K562 (cell line): Measurements from ENCODE around the gene KRTAP2-2. TPM values are rescaled to one million over a fixed set of nuclear protein-coding genes. Genes with fewer than 3 reads are reported as not detected.
"Not testable (repeated sequence)": the region's sequence is repeated elsewhere in the genome, so short reads cannot be mapped to it uniquely, and the experiment has no call there.

Experiments
- ATAC-seq: fragments of 200-7000 bp; cut with Tn5 transposase; 3 replicates; pipeline ENCODE4 v1.9.1; 2020; ENCODE audit warnings: moderate library complexity
- BruUV-seq: library from RNA; stranded (reverse); fragments of 400-500 nt; replicated peaks from 2 replicates; lab custom pipeline; 2021; lab: Mats Ljungman, UMichigan
- CTCF ChIA-PET: fragments of 300-600 bp; formaldehyde crosslinking; extraction: SDS; loops from one replicate; lab custom pipeline; 2021; ENCODE audit warnings: low intra/inter-chr PET ratio; lab: Yijun Ruan, JAX
- POLR2A ChIA-PET: fragments of 300-600, 350-650 bp; sonication (Branson Sonifier 250); formaldehyde crosslinking; extraction: SDS; loops from one replicate; lab custom pipeline; 2021; ENCODE audit warnings: antibody characterized with exemption, inconsistent platforms; lab: Yijun Ruan, JAX
- DNase-seq, 4 experiments: peaks; one replicate each; pipeline versions ENCODE4 v3.0.0 to v3.0.0-alpha.2; 2011 to 2018; ENCODE audit warnings: low spot score in 3 of 4, mixed read lengths in 3 of 4; ENCODE audit errors: extremely low read depth in 1 of 4
- FAIRE-seq: peaks from 2 replicates; lab custom pipeline; 2011; peaks lifted over from hg19 to GRCh38; lab: Jason Lieb, UNC
- H2AFZ ChIP-seq: 2 replicates; pipeline ENCODE4 v1.6.0; 2011; ENCODE audit warnings: low read depth, low read length, control low read depth, inconsistent platforms
- H3K27ac ChIP-seq: fragments of 200-600 bp; 3 replicates; pipeline ENCODE4 v1.8.0; 2011; ENCODE audit warnings: low read depth, mild to moderate bottlenecking, control low read depth, inconsistent platforms, low read length, moderate library complexity, mixed read lengths; ENCODE audit errors: extremely low read depth
- H3K27me3 ChIP-seq, 2 experiments: fragments of 300-600 bp in 1 of 2; 2 replicates in 1 of 2; 3 replicates in 1 of 2; pipeline versions ENCODE4 v1.6.0 to v1.8.0; 2011; ENCODE audit warnings: inconsistent platforms in 2 of 2, low read length in 2 of 2, mild to moderate bottlenecking in 1 of 2, mixed read lengths in 1 of 2, moderate library complexity in 1 of 2; ENCODE audit not compliant: control insufficient read depth in 2 of 2, insufficient read depth in 2 of 2
- H3K36me3 ChIP-seq: fragments of 300-600 bp; 3 replicates; pipeline ENCODE4 v1.8.0; 2011; ENCODE audit warnings: mild to moderate bottlenecking, low read length, inconsistent platforms; ENCODE audit not compliant: control insufficient read depth, insufficient read depth
- H3K4me1 ChIP-seq, 2 experiments: fragments of 200-600 bp in 1 of 2; replicated peaks in 1 of 2; 2 replicates in 1 of 2; 3 replicates in 1 of 2; pipeline versions ENCODE4 v1.5.1 to v1.8.0; 2011; ENCODE audit warnings: inconsistent platforms in 2 of 2, low read length in 2 of 2, mild to moderate bottlenecking in 1 of 2, mixed read lengths in 1 of 2, moderate library complexity in 1 of 2; ENCODE audit not compliant: control insufficient read depth in 2 of 2, insufficient read depth in 2 of 2
- H3K4me2 ChIP-seq: 2 replicates; pipeline ENCODE4 v1.6.1; 2011; ENCODE audit warnings: low read length, control low read depth, inconsistent platforms, mixed read lengths; ENCODE audit not compliant: insufficient read depth
- H3K4me3 ChIP-seq: fragments of 200-600 bp; sonication (generic), shearing (Covaris generic); 2 replicates; pipeline ENCODE4 v1.5.1; 2016; ENCODE audit warnings: control low read depth, inconsistent platforms
- H3K79me2 ChIP-seq: fragments of 200-600 bp; 3 replicates; pipeline ENCODE4 v1.8.0; 2011; ENCODE audit warnings: low read length, inconsistent platforms; ENCODE audit not compliant: control insufficient read depth, insufficient read depth
- H3K9ac ChIP-seq, 2 experiments: 2 replicates each; pipeline versions ENCODE4 v1.6.0 to v1.6.1; 2011; ENCODE audit warnings: low read depth in 2 of 2, low read length in 2 of 2, control low read depth in 1 of 2, inconsistent platforms in 1 of 2, mild to moderate bottlenecking in 1 of 2, mixed read lengths in 1 of 2; ENCODE audit not compliant: insufficient read depth in 1 of 2
- H3K9me1 ChIP-seq: one replicate; pipeline ENCODE4 v1.6.0; 2011; ENCODE audit warnings: inconsistent platforms, mild to moderate bottlenecking, low read length, moderate library complexity; ENCODE audit not compliant: control insufficient read depth, insufficient read depth
- H3K9me3 ChIP-seq: replicated peaks from 2 replicates; pipeline ENCODE4 v1.5.1; 2011; ENCODE audit warnings: low read depth, low read length, inconsistent platforms; ENCODE audit not compliant: control insufficient read depth, insufficient read depth
- H4K20me1 ChIP-seq: replicated peaks from 2 replicates; pipeline ENCODE4 v1.6.1; 2011; ENCODE audit warnings: low read length, inconsistent platforms, mixed read lengths; ENCODE audit not compliant: control insufficient read depth, insufficient read depth
- BCL6 ChIP-seq: fragments of 250-450 bp; sonication (Bioruptor Pico); IDR thresholded peaks from 2 replicates; pipeline ENCODE4 v1.4.0; 2020
- COPS2 ChIP-seq: fragments of 450-650 bp; conservative IDR thresholded peaks from 2 replicates; pipeline ENCODE4 v1.6.1; 2016; ENCODE audit warnings: mild to moderate bottlenecking, moderate library complexity
- NR2C1 ChIP-seq, 2 experiments: fragments of 450-650 bp; IDR thresholded peaks; 2 replicates each; pipeline ENCODE4 v1.6.1; 2017; ENCODE audit warnings: mild to moderate bottlenecking in 2 of 2, antibody characterized with exemption in 1 of 2, inconsistent platforms in 1 of 2, missing compliant biosample characterization in 1 of 2, missing genetic modification characterization in 1 of 2
- NR2F6 ChIP-seq: fragments of 450-650 bp; formaldehyde crosslinking; IDR thresholded peaks from 2 replicates; pipeline ENCODE4 v1.4.0; 2020; ENCODE audit warnings: mild to moderate bottlenecking
- PML ChIP-seq: IDR thresholded peaks from 2 replicates; pipeline ENCODE4 v1.6.1; 2012; ENCODE audit warnings: low read length, inconsistent platforms
- PTTG1 ChIP-seq: fragments of 450-650 bp; IDR thresholded peaks from 2 replicates; pipeline ENCODE4 v1.6.1; 2016; ENCODE audit warnings: low read depth, mild to moderate bottlenecking, missing genetic modification characterization, missing compliant biosample characterization
- ZFP1 ChIP-seq: fragments of 450-650 bp; formaldehyde crosslinking; IDR thresholded peaks from 2 replicates; pipeline ENCODE4 v1.4.0; 2020; ENCODE audit warnings: mild to moderate bottlenecking, mixed read lengths
- ZNF316 ChIP-seq: fragments of 450-650 bp; IDR thresholded peaks from 2 replicates; pipeline ENCODE4 v1.6.1; 2016
- ZNF76 ChIP-seq: fragments of 250-450 bp; sonication (Bioruptor Pico); IDR thresholded peaks from 2 replicates; pipeline ENCODE4 v1.4.0; 2020; ENCODE audit warnings: mild to moderate bottlenecking, moderate library complexity, borderline replicate concordance
- WGBS: fragments of 100-300 bp; shearing (Covaris generic); methylation state at CpG from one replicate; pipeline ENCODE4 v1.1.6; 2016; ENCODE audit warnings: low coverage, mixed read lengths; ENCODE audit not compliant: insufficient coverage; ENCODE audit errors: missing lambda C conversion rate; 5-methylcytosine and 5-hydroxymethylcytosine counted together
- in situ Hi-C: fragments of 300-500 bp; cut with MboI; formaldehyde crosslinking; loops from 4 replicates; pipeline ENCODE4 v1.15.0; 2018; ENCODE audit warnings: inconsistent platforms, mixed read lengths
- intact Hi-C: fragments of 100-400 bp; cut with micrococcal nuclease; formaldehyde crosslinking; loops from 2 replicates; pipeline ENCODE4 v1.14.2; 2022
- polyA plus RNA-seq, 8 experiments: library from polyadenylated mRNA; depleted of rRNA in 4 of 8; stranded (reverse) in 5 of 8; unstranded in 3 of 8; fragments of >200 nt; fragmentation: Nextera tagmentation in 2 of 8; fragmentation: Illumina TruSeq in 1 of 8; extraction: Ambion mirVana in 2 of 8; extraction: Trizol in 1 of 8; gene quantifications; 2 replicates each; pipeline versions ENCODE4 v1.2.1 to v1.2.3, GENCODE V29; 2011 to 2014; ENCODE audit warnings: inconsistent platforms in 1 of 8, missing spikeins in 1 of 8
- total RNA-seq, 7 experiments: library from RNA; depleted of rRNA in 6 of 7; stranded (reverse); fragments of >200 nt in 6 of 7; fragmentation: Illumina TruSeq in 2 of 7; extraction: Trizol in 2 of 7; gene quantifications; 2 replicates each; pipeline versions ENCODE4 v1.2.1 to v1.2.3, GENCODE V29; 2011 to 2021; ENCODE audit warnings: low replicate concordance in 1 of 7

The KRTAP2-2 gene
- total and polyA plus RNA-seq, 9 of the 15 experiments (the other 6 are each of a cell fraction or from before 2014, with no cell fraction given), result not detected

GRCh38 chr17:41096055-41096454 is 41.0 kb upstream of the KRTAP2-2 start:
- Histone ChIP-seq H3K9me3 (no peaks in the 10 kb centered on the region), H4K20me1 (no peaks in the 10 kb centered on the region), H3K27ac (no peak overlapping the region), H3K36me3 (no peaks in the 10 kb centered on the region), H3K27me3 (peaks cover 0 to 7% of the 10 kb centered on the region in 2 experiments; a peak in 1 of 5 replicates), H2AFZ (no peak overlapping the region), H3K4me2 (no peak overlapping the region), H3K4me3 (no peak overlapping the region), H3K9ac (no peak overlapping the region), H3K4me1 (no peaks in the 10 kb centered on the region), H3K79me2 (no peaks in the 10 kb centered on the region), H3K9me1 (no peaks in the 10 kb centered on the region)
- no peak for TF ChIP-seq BCL6 (CRISPR knock-in tag)
- TF ChIP-seq ZNF316, result no peak
- TF ChIP-seq PTTG1, result no peak
- no peak for TF ChIP-seq PML
- no peak for TF ChIP-seq ZFP1 (CRISPR knock-in tag)
- TF ChIP-seq COPS2, result no peak
- no peak for TF ChIP-seq ZNF76 (CRISPR knock-in tag)
- TF ChIP-seq NR2C1 (IDR thresholded peaks at IDR 0.05), result no peak
- no peak for TF ChIP-seq NR2C1 (tag; IDR thresholded peaks at IDR 0.05)
- TF ChIP-seq NR2F6, result no peak
- WGBS, result 14% methylated on average over 7 of the region's 7 CpGs
- ATAC-seq, result no peak
- no TSS peak for BruUV-seq
- in situ Hi-C loops, result no loop called here
- DNase-seq, result no peak
- CTCF ChIA-PET, result no interaction called here
- FAIRE-seq, result no peak
- POLR2A ChIA-PET, result interaction anchor here (0.5 kb wide), 1 partner anchor 259 kb away, joined by 3 read pairs; no protein-coding TSS in a partner anchor
- intact Hi-C loops, result no loop called here

GRCh38 chr17:41088760-41089352 is 33.8 kb upstream of the KRTAP2-2 start:
- H4K20me1 ChIP-seq, H3K27me3 ChIP-seq, H3K4me1 ChIP-seq, H3K4me3 ChIP-seq, H3K4me2 ChIP-seq, H3K9ac ChIP-seq, BruUV-seq, H2AFZ ChIP-seq, intact Hi-C loops, DNase-seq, POLR2A ChIA-PET, H3K9me3 ChIP-seq, H3K36me3 ChIP-seq, FAIRE-seq, H3K9me1 ChIP-seq, CTCF ChIA-PET, H3K79me2 ChIP-seq, ATAC-seq, H3K27ac ChIP-seq, in situ Hi-C loops: not testable (repeated sequence)
- 0% methylated on average over 4 of the region's 4 CpGs for WGBS

- H3K4me3 ChIP-seq, result not testable (repeated sequence)
Measured at GRCh38 chr17:41084100-41084856, 29.2 kb upstream of the KRTAP2-2 start, which contains the start of gene KRTAP4-7. TSS of gene KRTAP4-7 (plus strand) at chr17:41084150. CDS start at chr17:41084207, 57 bp downstream.

More at GRCh38 chr17:41084100-41084856, 29.2 kb upstream of the KRTAP2-2 start, which contains the start of gene KRTAP4-7:
- BruUV-seq, CTCF ChIA-PET, H3K4me1 ChIP-seq, H3K4me2 ChIP-seq, H2AFZ ChIP-seq, in situ Hi-C loops, H3K9me1 ChIP-seq, H3K36me3 ChIP-seq, H3K27ac ChIP-seq, FAIRE-seq, H3K27me3 ChIP-seq, intact Hi-C loops, ATAC-seq, H4K20me1 ChIP-seq, H3K9ac ChIP-seq, POLR2A ChIA-PET, H3K9me3 ChIP-seq, DNase-seq, H3K79me2 ChIP-seq: not testable (repeated sequence)
- 3% methylated on average over 9 of the region's 14 CpGs for WGBS
